HCT116 (cell line): ENCODE data around the gene PRM1.

Experiments used
- CTCF ChIP-seq, 3 experiments: fragments of 200-600 bp in 1 of 3; sonication (generic) in 1 of 3; IDR thresholded peaks in 2 of 3; conservative IDR thresholded peaks in 1 of 3; 2 replicates each; pipeline ENCODE4 v1.5.1; 2012 to 2017; ENCODE audit warnings: low read depth in 2 of 3, low read length in 2 of 3, antibody characterized with exemption in 1 of 3, borderline replicate concordance in 1 of 3, control low read depth in 1 of 3, mild to moderate bottlenecking in 1 of 3, mixed read lengths in 1 of 3, mixed run types in 1 of 3, moderate library complexity in 1 of 3; ENCODE audit not compliant: insufficient read depth in 1 of 3
- EGR1 ChIP-seq: IDR thresholded peaks from 2 replicates; pipeline ENCODE4 v1.6.1; 2012; ENCODE audit warnings: low read depth
- ELF1 ChIP-seq: IDR thresholded peaks from 2 replicates; pipeline ENCODE4 v1.6.1; 2012; ENCODE audit warnings: low read depth, borderline replicate concordance
- EZH2 ChIP-seq: fragments of 200-600 bp; sonication (generic); IDR thresholded peaks from 2 replicates; pipeline ENCODE4 v1.6.1; 2017; ENCODE audit warnings: antibody characterized with exemption, mixed run types
- MAX ChIP-seq: IDR thresholded peaks from 2 replicates; pipeline ENCODE4 v1.6.1; 2012
- POLR2A ChIP-seq: IDR thresholded peaks from 2 replicates; pipeline ENCODE4 v1.7.0; 2011; ENCODE audit warnings: borderline replicate concordance; ENCODE audit not compliant: insufficient read depth, insufficient read length; ENCODE audit errors: extremely low read depth
- POLR2AphosphoS5 ChIP-seq: IDR thresholded peaks from 2 replicates; pipeline ENCODE4 v1.6.1; 2011; ENCODE audit warnings: mild to moderate bottlenecking, low read depth, low read length, moderate library complexity
- RAD21 ChIP-seq: IDR thresholded peaks from 2 replicates; pipeline ENCODE4 v1.6.1; 2012; ENCODE audit warnings: low read depth, mild to moderate bottlenecking
- SRF ChIP-seq: IDR thresholded peaks from 2 replicates; pipeline ENCODE4 v1.6.1; 2012; ENCODE audit warnings: low read depth
- YY1 ChIP-seq: IDR thresholded peaks from 2 replicates; pipeline ENCODE4 v1.6.1; 2011; ENCODE audit warnings: low read length, low read depth, moderate library complexity, mild to moderate bottlenecking; ENCODE audit not compliant: insufficient replicate concordance; ENCODE audit errors: extremely low read depth
- ZFX ChIP-seq: fragments of 450-650 bp; IDR thresholded peaks from 2 replicates; pipeline ENCODE4 v1.6.1; 2017
- ZNF274 ChIP-seq: fragments of 200-500 bp; sonication (Bioruptor generic); IDR thresholded peaks from 2 replicates; pipeline ENCODE4 v1.6.1; 2014; ENCODE audit warnings: mild to moderate bottlenecking, low read depth, low read length, inconsistent platforms

DNA sequence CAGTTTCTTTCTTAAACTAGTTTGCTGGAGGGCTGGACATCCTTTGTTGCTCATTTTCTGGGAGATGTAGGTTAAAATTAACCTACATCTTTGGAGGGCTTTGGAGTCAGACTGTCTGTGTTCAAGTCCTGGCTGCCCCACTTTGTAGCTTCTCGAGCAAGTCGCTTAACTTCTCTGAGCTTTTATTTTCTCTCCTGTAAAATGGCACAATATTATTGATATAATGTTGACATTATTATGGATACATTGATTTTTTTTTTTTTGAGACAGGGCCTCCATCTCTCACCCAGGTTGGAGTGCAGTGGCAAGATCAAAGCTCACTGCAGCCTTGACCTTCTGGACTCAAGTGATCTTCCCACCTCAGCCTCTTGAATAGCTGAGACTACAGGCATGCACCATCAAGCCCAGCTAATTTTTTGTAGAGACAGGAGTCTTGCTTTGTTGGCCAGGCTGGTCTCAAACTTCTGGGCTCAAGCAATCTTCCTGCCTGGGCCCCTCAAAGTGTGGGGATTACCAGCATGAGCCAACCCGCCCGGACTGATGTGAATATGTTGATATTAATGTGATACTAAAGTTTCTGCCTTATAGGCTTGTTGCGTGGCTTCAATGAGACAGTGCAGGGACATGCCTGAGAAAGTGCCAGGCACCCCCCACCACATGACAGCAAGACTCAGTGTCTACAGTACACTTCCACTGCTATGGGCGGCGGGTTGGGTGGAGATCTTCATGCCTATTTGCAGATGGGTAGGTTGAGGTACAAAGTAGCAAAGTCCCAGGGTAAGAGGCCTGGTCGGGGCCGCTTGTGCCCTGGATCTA lies 32.6 kb upstream of the PRM1 start:
- TF ChIP-seq CTCF (IDR thresholded peaks at IDR 0.05 in 2 of 3, conservative IDR thresholded peaks at IDR 0.05 in 1 of 3; ENCODE audit: borderline replicate concordance in 1 of 3, insufficient read depth in 1 of 3, low read depth in 2 of 3, low read length in 2 of 3): no peak
- no peak for TF ChIP-seq EZH2
- no peak for TF ChIP-seq POLR2AphosphoS5
- no peak for TF ChIP-seq POLR2A
- no peak for TF ChIP-seq ZFX
- TF ChIP-seq RAD21: no peak
- TF ChIP-seq SRF: no peak
- TF ChIP-seq EGR1: no peak
- no peak for TF ChIP-seq ZNF274
- TF ChIP-seq ELF1: no peak
- TF ChIP-seq MAX: no peak
- TF ChIP-seq YY1: no peak
